GM21529 (cell line): ENCODE results near the gene FCGR1A.
"Not testable (repeated sequence)": the region's sequence is repeated elsewhere in the genome, so short reads cannot be mapped to it uniquely, and the experiment has no call there.

ENCODE experiments used
- ATAC-seq: cut with Tn5 transposase; IDR thresholded peaks from one replicate; pipeline ENCODE4 v1.9.1; 2021; ENCODE audit not compliant: unreplicated experiment

The FCGR1A gene

DNA sequence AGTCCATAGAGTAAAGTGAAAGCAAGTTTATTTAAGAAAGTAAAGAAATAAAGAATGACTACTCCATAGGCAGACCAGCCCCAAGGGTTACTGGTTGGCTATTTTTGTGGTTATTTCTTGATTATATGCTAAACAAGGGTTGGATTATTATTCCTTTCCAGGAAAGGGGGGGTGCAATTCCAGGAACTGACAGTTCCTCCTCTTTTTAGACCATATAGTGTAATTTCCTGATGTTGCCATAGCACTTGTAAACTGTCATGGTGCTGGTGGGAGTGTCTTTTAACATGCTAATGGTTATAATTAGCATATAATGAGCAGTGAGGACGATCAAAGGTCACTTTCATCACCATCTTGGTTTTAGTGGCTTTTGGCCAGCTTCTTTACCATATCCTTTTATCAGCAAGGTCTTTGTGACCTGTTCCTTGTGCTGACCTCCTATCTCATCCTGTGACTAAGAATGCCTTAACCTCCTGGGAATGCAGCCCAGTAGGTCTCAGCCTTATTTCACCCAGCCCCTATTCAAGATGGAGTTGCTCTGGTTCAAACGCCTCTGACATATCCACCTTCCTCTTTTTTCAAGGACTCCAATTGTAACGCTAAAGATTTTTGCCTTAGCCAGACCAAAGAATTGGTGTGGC lies 6.9 kb upstream of the FCGR1A start:
- ATAC-seq: not testable (repeated sequence)

DNA sequence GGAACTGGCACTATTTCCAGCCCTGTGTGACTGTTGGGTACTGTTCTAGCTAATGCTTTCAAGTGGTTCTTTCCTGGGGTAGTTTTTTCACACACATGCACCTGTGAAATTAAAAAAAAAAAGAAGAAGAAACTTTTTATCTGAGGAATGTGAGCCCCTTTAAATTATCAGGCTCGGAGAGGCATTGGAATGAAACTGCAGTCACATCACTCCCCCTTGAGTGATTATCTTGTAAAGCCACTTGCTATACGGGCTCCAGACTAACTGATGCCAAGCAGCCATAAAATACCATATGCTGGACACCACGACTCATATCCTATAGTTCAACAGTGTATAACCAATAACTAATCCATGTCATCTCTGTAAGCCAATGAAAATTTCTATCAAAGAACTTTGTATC lies 5.4 kb upstream of the FCGR1A start:
- ATAC-seq: not testable (repeated sequence)

DNA sequence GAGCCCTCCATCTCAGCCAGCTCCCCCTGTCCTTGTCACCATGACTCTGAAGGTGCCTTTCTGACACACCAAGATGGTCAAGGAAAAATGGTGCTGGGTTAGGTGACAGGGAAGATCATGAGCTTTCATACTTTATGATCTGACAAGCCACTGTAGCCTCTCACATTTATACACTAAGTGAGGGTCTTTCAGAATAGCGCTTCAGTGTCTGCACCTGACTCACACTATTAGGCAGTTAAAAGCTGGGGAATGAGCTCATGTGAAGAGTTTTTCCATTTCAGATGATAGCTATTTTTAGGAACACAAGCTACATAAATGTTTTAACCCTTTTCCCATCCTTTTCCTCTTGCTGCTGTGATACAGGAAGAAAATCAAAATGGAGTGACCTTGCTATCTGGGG lies 4.2 kb upstream of the FCGR1A start:
- not testable (repeated sequence) for ATAC-seq

DNA sequence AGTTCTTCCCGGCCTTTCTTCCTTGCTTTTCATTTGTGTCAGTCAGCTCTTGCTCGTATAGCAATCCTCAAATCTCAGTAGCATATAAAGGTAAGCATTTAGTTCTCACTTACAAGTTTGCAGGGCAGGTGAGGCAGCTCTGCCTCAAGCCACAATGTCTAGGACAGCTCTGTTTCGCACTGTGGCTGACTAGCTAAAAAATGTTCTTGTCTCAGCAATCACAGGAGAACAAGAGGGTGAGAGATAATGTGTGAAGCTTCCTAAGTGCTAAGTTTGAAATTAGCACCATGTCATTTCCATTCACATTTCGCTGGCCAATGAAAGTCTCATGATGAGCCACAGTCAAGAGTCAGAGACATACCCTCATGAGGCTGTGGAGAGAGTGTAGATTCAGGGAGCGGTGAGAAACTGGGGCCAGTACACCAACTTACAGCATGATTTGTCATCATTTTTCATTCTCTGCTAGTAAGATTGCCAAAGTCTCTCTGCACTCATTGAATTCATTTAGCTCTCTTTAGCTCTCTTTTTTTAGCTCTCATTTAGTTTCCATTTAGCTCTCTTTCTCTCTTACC lies 995 bp upstream of the FCGR1A start:
- ATAC-seq: not testable (repeated sequence)

DNA sequence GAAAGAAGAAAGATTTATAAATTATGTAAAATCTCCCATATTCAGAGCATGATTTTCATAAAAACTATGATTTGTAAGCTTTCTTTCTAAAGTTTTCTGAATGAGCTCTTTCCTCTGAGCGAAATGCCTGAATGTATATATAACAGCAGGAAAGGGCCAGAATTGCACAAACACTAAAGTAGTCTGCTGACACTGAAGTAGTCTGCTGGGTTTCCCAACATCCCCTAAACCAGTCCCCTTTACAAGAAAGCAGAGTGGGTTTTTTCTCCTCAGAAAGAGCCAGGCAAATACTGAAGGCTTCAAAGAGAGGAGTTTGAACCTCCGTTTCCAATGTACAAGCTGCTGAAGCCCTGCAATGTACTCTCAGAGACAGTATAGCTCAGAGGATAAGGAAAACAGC lies 795 bp downstream of the FCGR1A start:
- not testable (repeated sequence) for ATAC-seq

DNA sequence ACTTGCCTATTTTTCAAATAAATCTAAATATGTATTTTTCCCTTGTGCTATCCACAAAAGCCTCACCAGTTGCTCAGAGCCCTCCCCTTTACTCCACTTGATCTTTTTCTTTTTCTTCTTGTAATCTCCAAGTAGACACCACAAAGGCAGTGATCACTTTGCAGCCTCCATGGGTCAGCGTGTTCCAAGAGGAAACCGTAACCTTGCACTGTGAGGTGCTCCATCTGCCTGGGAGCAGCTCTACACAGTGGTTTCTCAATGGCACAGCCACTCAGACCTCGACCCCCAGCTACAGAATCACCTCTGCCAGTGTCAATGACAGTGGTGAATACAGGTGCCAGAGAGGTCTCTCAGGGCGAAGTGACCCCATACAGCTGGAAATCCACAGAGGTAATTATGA lies 1.4 kb downstream of the FCGR1A start:
- not testable (repeated sequence) for ATAC-seq

DNA sequence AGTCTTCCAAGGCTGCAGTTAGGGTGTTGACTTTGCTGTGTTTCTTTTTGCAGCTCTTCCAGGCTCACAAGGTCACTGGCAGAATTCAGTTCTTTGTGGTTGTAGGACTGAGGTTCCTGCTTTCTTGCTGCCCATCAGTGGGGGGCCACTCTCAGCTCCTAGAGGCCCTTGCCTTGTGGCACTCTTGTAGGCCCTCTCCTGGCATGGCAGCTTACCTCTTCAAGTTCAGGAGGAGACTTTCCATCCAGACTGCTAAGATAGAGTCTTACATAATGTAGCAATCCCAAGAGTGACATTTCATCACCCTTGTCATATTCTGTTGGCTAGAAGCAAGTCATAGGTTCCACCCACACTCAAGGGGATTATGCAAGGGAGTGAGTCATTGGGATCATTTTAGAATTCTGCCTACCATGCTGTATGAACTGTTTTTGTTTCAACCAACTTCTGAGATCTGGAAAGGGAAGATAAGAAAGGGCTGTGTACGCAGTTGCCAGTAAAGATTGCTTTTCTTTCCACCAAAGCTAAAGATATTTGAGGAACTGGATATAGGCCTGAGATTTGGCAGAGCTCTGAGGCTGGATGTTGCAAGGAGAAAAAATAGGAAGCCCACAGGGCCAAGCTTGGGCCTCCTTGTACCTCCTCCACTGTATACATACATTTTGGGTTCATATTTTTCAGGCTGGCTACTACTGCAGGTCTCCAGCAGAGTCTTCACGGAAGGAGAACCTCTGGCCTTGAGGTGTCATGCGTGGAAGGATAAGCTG lies 5.4 kb downstream of the FCGR1A start:
- ATAC-seq: not testable (repeated sequence)

DNA sequence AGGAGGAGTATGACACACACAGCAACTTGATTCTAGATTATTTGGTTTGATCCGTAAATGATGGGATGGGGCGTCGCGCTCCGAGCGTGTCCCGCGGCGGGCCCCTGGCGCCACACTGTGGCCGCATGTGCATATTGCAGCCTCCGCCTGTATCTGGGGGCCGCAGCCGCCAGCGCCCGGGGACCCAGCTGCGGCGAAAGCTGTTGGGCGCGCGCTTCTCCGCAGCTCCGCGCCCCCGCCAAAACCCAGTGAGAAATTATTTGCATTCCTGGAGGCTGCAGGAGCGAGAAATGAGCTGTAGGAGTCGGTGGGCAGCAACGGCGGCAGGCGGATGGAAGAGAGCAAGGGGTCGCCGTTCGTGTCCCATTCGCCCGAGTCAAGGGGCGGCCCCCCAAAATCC lies 10.0 kb downstream of the FCGR1A start:
- ATAC-seq: peak; percentile 83

DNA sequence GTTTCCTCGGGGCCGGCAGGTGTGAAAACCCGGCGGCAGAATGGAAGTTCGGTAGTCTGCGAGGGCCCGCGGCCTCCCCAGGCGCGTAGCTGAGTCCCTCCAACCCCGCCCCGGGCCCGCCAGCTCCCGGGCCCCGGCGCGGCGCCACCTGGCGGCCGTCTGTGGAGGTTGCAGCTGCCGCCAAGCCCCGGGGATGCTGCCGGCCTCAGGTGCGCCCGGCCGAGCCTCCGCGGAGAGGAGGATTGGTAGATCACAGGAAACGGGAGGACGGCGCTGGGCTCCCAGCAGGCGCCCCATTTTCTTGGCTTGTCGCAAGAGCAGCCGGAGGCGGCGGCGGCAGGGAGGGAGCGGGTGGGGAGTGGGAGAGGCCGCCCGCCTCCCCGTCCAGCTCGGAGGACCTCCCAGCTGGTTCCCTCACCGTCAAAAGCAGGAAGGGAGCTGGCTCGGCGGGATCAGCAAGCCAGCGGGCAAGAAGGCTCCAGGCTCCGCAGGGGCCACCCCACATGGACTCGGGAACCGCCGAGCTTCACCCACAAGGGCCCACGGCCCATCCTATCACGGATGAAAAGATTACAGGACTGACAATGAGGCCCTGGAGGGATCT lies 10.5 kb downstream of the FCGR1A start:
- ATAC-seq: peak; percentile 91

DNA sequence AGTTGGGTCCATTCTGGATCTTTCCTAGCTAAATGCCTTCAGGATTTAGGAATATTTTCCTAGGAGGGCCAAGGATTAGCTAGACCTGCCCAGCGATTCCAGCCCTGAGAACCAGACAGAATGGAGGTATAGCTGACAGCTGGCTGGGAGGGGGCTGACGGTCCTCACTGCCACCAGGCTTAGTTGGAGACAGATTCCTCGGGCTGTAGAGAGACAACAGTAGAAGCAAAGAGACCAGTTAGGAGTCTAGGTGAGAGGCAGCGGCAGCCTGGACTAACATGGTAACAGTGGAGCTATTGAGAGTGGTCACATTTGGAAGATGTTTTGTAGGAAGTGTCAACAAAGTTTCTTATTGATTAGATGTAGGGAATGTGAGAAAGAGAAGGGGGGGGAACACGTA lies 11.4 kb downstream of the FCGR1A start:
- not testable (repeated sequence) for ATAC-seq

DNA sequence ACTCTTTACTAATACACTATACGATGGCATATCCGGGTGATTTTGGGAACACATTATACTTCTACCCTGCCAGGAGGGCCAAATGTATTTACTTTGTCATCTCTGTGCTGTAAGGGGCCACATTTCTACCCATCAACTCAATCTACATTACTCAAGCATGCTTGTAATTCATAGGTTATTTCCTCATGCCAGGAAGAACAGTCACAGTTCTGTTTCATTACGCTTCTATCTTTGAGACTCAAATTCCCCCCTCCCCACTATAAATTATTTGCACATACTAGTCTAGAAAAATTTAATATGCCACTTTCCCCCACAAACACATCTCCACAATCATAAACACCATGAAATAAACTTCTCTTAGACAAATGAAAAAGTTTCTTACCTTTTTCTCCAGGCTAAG lies 19.1 kb downstream of the FCGR1A start:
- not testable (repeated sequence) for ATAC-seq

DNA sequence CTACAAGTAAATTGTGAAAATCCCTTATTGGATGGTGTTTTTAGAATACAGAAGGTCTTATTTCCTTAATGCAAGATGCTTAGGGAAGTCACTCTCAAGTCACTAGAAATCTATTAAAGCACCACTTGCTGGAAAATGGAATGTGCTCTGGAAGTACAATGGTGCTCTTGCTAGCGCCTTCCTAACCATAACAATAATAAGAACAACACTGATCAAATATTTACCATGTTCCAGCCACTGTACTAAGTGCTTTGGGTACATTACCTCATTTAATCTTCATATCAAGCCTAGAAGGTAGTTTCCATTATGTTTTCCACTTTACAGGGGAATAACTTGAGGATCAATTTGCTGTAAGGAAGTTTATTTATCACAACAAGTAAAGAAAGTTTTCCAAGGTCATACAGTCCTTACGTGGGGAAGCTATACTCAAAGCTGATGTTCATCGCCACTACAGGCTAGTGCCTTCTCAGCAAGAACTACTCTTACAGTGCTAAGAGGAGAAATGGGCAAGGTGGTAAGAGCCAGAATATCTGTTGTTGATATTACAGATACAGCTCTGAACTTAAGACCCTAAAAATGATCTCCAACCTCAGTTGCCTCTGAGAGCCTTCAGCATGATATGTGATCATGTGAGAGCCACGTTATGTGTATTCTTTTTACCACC lies 22.1 kb downstream of the FCGR1A start:
- not testable (repeated sequence) for ATAC-seq

DNA sequence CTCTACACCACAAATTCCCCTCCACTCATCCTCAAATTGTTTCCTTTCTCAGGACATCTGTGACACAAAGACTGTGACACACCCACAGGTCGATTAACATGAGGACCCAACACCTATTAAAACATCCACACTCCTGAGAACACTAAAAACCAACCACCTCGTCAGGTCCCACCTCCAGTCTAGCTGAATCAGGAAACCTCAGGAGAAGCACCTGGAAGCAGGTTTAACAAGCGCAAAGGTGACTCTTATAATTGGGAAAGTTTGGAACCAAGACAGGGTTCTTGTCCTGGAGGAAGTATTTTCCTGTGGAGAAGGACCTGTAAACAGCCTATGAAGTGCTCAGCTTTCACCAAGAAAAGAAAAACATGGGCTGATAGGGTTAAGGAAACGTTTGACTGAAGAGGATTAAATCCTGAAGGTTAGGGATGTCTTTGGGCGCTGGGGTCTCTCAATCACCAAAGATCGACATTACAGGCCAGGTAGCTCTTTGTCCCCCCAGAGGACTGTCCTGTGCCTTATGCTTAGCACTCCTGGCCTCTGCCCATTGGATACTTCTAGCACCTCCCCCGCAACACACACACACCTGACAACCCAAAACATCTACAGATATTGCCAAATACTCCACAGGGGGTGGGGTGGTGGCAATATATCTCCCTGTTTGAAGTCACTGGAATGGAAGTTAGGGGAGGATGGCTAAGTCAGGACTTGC lies 28.4 kb downstream of the FCGR1A start:
- ATAC-seq: not testable (repeated sequence)

DNA sequence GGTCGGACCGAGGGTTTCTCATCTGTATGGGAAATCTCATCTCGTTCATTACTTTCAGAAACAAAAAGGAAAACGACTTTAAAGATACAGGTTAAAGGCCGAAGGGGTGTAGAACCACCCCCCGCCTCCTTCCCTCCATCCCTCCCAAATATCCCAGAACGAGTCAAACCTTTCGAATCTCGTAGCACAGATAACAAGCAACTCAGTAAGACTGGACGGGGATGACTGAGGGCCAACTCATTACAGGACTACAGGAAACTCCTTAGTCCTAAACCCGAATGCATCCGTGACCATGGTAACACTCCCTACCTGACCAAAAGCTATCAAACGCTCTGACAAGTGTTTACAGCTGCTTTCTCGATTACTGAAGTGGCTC lies 29.0 kb downstream of the FCGR1A start:
- peak; percentile 25 for ATAC-seq

DNA sequence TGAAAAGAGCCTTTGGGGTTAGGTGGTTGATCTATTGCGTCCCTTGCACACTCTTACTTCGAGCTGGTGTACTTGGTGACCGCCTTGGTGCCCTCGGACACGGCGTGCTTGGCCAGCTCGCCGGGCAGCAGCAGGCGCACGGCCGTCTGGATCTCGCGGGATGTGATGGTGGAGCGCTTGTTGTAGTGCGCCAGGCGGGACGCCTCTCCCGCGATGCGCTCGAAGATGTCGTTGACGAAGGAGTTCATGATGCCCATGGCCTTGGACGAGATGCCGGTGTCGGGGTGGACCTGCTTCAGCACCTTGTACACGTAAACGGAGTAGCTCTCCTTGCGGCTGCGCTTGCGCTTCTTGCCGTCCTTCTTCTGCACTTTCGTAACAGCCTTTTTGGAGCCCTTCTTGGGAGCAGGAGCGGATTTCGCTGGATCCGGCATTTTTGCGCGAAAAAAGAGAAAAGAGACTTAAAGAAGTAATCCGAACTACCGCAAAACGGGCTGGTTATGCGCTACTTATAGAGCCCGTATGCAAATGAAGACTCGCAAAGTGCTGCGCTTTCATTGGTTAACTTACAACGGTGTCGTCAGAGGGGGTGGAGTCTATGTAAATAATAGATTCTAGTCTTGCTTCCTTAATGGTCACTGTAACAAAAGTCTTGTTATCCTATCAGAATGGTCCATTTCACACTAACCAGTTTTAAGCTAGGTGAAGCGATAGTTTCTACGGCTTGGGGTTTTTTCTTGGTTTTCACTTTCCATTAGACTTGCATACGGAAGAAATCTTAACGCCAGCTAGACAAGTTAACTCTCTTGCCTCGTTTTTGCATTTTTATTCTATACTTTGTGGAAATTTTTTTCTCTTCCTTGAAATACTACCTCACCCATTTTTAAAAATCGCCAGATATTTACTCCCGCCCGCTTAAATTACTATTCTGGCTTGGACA lies 29.7 kb downstream of the FCGR1A start:
- ATAC-seq: peak; percentile 81

DNA sequence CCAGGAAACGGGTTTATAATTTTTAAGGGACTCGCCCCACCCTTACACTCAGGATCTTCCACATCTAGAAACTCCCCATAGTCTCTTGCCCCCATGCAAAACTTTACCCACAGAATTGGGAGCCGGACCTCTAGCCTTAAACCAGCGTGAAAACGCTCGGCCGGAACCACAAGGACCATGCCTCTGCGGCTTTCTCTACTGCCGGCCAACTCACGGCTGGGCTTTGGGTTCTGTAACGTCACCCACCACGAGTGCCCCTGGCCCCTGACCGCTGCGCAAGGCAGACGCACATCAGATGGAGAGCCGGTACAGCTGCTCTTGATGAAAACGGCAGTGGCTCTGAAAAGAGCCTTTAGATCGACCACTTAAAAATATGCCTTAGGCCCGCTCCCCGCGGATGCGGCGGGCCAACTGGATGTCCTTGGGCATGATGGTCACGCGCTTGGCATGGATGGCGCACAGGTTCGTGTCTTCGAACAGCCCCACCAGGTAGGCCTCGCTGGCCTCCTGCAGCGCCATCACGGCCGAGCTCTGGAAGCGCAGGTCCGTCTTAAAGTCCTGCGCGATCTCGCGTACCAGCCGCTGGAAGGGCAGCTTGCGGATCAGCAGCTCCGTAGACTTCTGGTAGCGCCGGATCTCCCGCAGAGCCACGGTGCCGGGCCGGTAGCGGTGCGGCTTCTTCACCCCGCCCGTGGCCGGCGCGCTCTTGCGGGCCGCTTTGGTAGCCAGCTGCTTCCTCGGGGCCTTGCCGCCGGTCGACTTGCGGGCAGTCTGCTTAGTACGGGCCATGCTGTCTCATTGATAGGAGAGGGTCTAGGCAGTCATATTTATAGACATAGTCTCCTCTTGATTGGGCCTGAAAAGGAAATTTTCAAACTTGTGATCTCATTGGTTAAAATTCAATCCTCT lies 30.7 kb downstream of the FCGR1A start:
- ATAC-seq: peak; percentile 39

DNA sequence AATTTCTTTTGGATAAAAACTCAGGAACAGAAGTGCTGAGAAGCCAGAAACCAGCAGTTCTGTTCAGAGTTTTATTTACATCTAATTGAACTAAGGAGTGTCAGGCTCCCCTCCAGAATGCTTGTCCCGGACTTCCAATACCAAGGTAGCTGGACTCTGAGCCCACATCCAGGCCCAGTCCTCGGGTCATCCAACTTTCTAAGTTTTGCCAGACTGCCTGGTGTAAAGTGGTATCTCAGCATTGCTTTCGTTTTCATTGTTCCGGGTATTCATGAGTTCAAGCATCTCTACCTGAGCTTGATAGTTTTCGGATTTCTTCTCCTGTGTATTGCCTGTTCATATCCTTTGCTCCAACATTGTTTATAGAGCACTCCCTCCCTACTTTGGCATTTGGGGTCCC lies 37.9 kb downstream of the FCGR1A start:
- not testable (repeated sequence) for ATAC-seq

DNA sequence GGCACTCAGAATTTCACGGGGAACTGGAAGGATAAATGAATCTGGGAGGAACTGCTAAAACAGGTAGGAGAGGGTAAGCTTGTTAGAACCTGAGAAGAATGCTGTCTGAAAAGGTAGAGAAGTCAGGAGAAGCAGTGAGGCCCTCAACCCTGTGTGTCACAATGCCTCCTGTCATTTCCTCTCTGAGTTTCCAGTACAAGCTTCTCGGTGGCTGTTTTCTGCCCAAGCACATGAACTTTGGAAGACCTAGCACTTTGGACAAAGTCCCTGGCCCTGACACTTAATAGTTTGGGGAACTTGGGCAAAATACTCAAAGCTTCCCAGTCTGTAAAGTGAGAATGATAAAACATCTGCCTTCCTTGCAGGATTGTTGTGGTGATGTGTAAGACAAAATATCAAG lies 44.1 kb downstream of the FCGR1A start:
- ATAC-seq: not testable (repeated sequence)
